Astrocyte (in vitro differentiated cells and primary cell): ENCODE measurements around the gene APBA3. TPM values are rescaled to one million over a fixed set of nuclear protein-coding genes. Genes with fewer than 3 reads are reported as not detected.
"Not testable (repeated sequence)": the region's sequence is repeated elsewhere in the genome, so short reads cannot be mapped to it uniquely, and the experiment has no call there.

ENCODE experiments used
- DNase-seq: peaks from one replicate; pipeline ENCODE4 v3.0.0-alpha.2; 2010; ENCODE audit warnings: low read depth
- FAIRE-seq: peaks from 2 replicates; lab custom pipeline; 2011; peaks lifted over from hg19 to GRCh38; lab: Jason Lieb, UNC
- H2AFZ ChIP-seq: 2 replicates; pipeline ENCODE4 v1.6.0; 2012; ENCODE audit warnings: low read depth, low read length, inconsistent platforms
- H3K27ac ChIP-seq: 2 replicates; pipeline ENCODE4 v1.5.1; 2011; ENCODE audit warnings: low read depth, low read length, inconsistent platforms
- H3K27me3 ChIP-seq: 2 replicates; pipeline ENCODE4 v1.6.0; 2011; ENCODE audit warnings: low read length, inconsistent platforms; ENCODE audit not compliant: insufficient read depth
- H3K36me3 ChIP-seq: 2 replicates; pipeline ENCODE4 v1.5.1; 2011; ENCODE audit warnings: low read length, inconsistent platforms; ENCODE audit not compliant: insufficient read depth
- H3K4me1 ChIP-seq: 2 replicates; pipeline ENCODE4 v1.5.1; 2011; ENCODE audit warnings: low read length, inconsistent platforms; ENCODE audit not compliant: insufficient read depth
- H3K4me2 ChIP-seq: 2 replicates; pipeline ENCODE4 v1.6.0; 2012; ENCODE audit warnings: low read length, inconsistent platforms
- H3K4me3 ChIP-seq: 2 replicates; pipeline ENCODE4 v1.5.1; 2011; ENCODE audit warnings: low read depth, mild to moderate bottlenecking, low read length, inconsistent platforms; ENCODE audit not compliant: insufficient read depth
- H3K79me2 ChIP-seq: 2 replicates; pipeline ENCODE4 v1.6.0; 2012; ENCODE audit warnings: mild to moderate bottlenecking, low read length, inconsistent platforms; ENCODE audit not compliant: insufficient read depth
- H3K9ac ChIP-seq: 2 replicates; pipeline ENCODE4 v1.6.0; 2012; ENCODE audit warnings: mild to moderate bottlenecking, low read length, inconsistent platforms
- H3K9me3 ChIP-seq: 2 replicates; pipeline ENCODE4 v1.5.1; 2012; ENCODE audit warnings: low read depth, mild to moderate bottlenecking, low read length, inconsistent platforms; ENCODE audit not compliant: insufficient read depth
- H4K20me1 ChIP-seq: 2 replicates; pipeline ENCODE4 v1.6.0; 2012; ENCODE audit warnings: low read length, inconsistent platforms; ENCODE audit not compliant: insufficient read depth
- H3K27ac Mint-ChIP-seq: one replicate; pipeline ENCODE4 v1.8.0; 2021; ENCODE audit warnings: mild to moderate bottlenecking, mixed read lengths; ENCODE audit not compliant: unreplicated experiment
- H3K27me3 Mint-ChIP-seq: one replicate; pipeline ENCODE4 v1.8.0; 2021; ENCODE audit warnings: low read depth, mixed read lengths; ENCODE audit not compliant: unreplicated experiment
- H3K36me3 Mint-ChIP-seq: one replicate; pipeline ENCODE4 v1.8.0; 2021; ENCODE audit warnings: low read depth, mixed read lengths; ENCODE audit not compliant: unreplicated experiment
- H3K4me1 Mint-ChIP-seq: one replicate; pipeline ENCODE4 v1.8.0; 2021; ENCODE audit warnings: low read depth, mixed read lengths; ENCODE audit not compliant: unreplicated experiment
- H3K4me3 Mint-ChIP-seq: one replicate; pipeline ENCODE4 v1.8.0; 2021; ENCODE audit warnings: mild to moderate bottlenecking, moderate library complexity, mixed read lengths; ENCODE audit not compliant: unreplicated experiment
- H3K9me3 Mint-ChIP-seq: one replicate; pipeline ENCODE4 v1.8.0; 2021; ENCODE audit warnings: mild to moderate bottlenecking, mixed read lengths; ENCODE audit not compliant: unreplicated experiment
- CTCF ChIP-seq: IDR thresholded peaks from 2 replicates; pipeline ENCODE4 v1.5.1; 2011; ENCODE audit warnings: low read depth, mild to moderate bottlenecking, inconsistent platforms, low read length, moderate library complexity; ENCODE audit not compliant: insufficient read depth
- EZH2 ChIP-seq: IDR thresholded peaks from 2 replicates; pipeline ENCODE4 v1.6.1; 2012; ENCODE audit warnings: mild to moderate bottlenecking, low read length, inconsistent platforms; ENCODE audit not compliant: insufficient read depth
- total RNA-seq: library from RNA; stranded (reverse); gene quantifications from 2 replicates; pipeline ENCODE4 v1.2.1, GENCODE V29; 2021

APBA3 gene
- total RNA-seq, 1 donor from 2014 or later = 16.5 TPM

GRCh38 chr19:3757705-3758104 lies 3.8 kb downstream of the APBA3 start:
- H3K27me3 Mint-ChIP-seq, H3K9ac ChIP-seq, H3K4me3 Mint-ChIP-seq, H3K4me1 Mint-ChIP-seq, H3K4me1 ChIP-seq, H3K27ac Mint-ChIP-seq, FAIRE-seq, H3K36me3 ChIP-seq, H3K4me2 ChIP-seq, H3K9me3 ChIP-seq, H3K4me3 ChIP-seq, H3K27me3 ChIP-seq, H3K9me3 Mint-ChIP-seq, H2AFZ ChIP-seq, DNase-seq, H4K20me1 ChIP-seq, H3K27ac ChIP-seq: not testable (repeated sequence)
- peaks cover 27% of the 10 kb centered on the region for H3K79me2 ChIP-seq
- H3K36me3 Mint-ChIP-seq = peaks cover 12% of the 10 kb centered on the region

- peaks cover 15% of the 10 kb centered on the region for H3K36me3 Mint-ChIP-seq
- FAIRE-seq = no peak
- H3K27me3 ChIP-seq = no peaks in the 10 kb centered on the region
- H3K4me3 ChIP-seq = no peak overlapping the region
- no peaks in the 10 kb centered on the region for H3K36me3 ChIP-seq
- no peak overlapping the region for H3K4me2 ChIP-seq
- H3K9me3 Mint-ChIP-seq = peaks cover 2% of the 10 kb centered on the region
- H3K4me3 Mint-ChIP-seq = no peak overlapping the region
- peaks cover 4% of the 10 kb centered on the region for H3K79me2 ChIP-seq
- no peaks in the 10 kb centered on the region for H3K4me1 Mint-ChIP-seq
- DNase-seq = no peak
- TF ChIP-seq EZH2 (no peak), CTCF (no peak)
- no peaks in the 10 kb centered on the region for H3K4me1 ChIP-seq
- no peak overlapping the region for H3K27ac ChIP-seq
- no peak overlapping the region for H2AFZ ChIP-seq
- H3K27ac Mint-ChIP-seq = no peak overlapping the region
- H4K20me1 ChIP-seq = no peaks in the 10 kb centered on the region
- no peaks in the 10 kb centered on the region for H3K9me3 ChIP-seq
- H3K27me3 Mint-ChIP-seq = no peaks in the 10 kb centered on the region
- no peak overlapping the region for H3K9ac ChIP-seq
Observed at GRCh38 chr19:3753631-3754410, 7.7 kb downstream of the APBA3 start.

- no peaks in the 10 kb centered on the region for H4K20me1 ChIP-seq
- H3K79me2 ChIP-seq = peaks cover 4% of the 10 kb centered on the region
- no peaks in the 10 kb centered on the region for H3K4me1 ChIP-seq
- Mint-ChIP-seq H3K9me3 (peaks cover 2% of the 10 kb centered on the region), H3K27ac (no peak overlapping the region), H3K36me3 (peaks cover 15% of the 10 kb centered on the region), H3K4me1 (no peaks in the 10 kb centered on the region), H3K27me3 (no peaks in the 10 kb centered on the region), H3K4me3 (no peak overlapping the region)
- H3K27ac ChIP-seq = no peak overlapping the region
- H3K4me2 ChIP-seq = no peak overlapping the region
- no peak for TF ChIP-seq EZH2
- no peaks in the 10 kb centered on the region for H3K27me3 ChIP-seq
- DNase-seq = no peak
- no peak overlapping the region for H3K4me3 ChIP-seq
- FAIRE-seq = no peak
- H2AFZ ChIP-seq = no peak overlapping the region
- H3K36me3 ChIP-seq = no peaks in the 10 kb centered on the region
- H3K9ac ChIP-seq = no peak overlapping the region
- no peaks in the 10 kb centered on the region for H3K9me3 ChIP-seq
Observed at GRCh38 chr19:3752492-3752891, 9.0 kb downstream of the APBA3 start.
